Mucosa of descending colon (tissue), 3 donors: ENCODE measurements around the gene DMC1. TPM values are rescaled to one million over a fixed set of nuclear protein-coding genes. Genes with fewer than 3 reads are reported as not detected.

ENCODE experiments used
- ATAC-seq: fragments of 200-7000 bp; cut with Tn5 transposase; one replicate; pipeline ENCODE4 v1.9.1; 2020; ENCODE audit warnings: mild to moderate bottlenecking, moderate library complexity
- DNase-seq, 3 donors: peaks; one replicate each; pipeline ENCODE4 v3.0.0-alpha.2; 2020
- H3K36me3 ChIP-seq: fragments of 200-600 bp; one replicate; pipeline ENCODE4 v1.8.0; 2021; ENCODE audit warnings: low read depth, mild to moderate bottlenecking
- H3K4me1 ChIP-seq: fragments of 200-600 bp; one replicate; pipeline ENCODE4 v1.8.0; 2021; ENCODE audit warnings: low read depth, mild to moderate bottlenecking
- H3K4me3 ChIP-seq: fragments of 200-600 bp; one replicate; pipeline ENCODE4 v1.8.0; 2021; ENCODE audit warnings: mild to moderate bottlenecking
- H3K9me3 ChIP-seq: fragments of 200-600 bp; one replicate; pipeline ENCODE4 v1.8.0; 2021; ENCODE audit warnings: mild to moderate bottlenecking
- CTCF ChIP-seq: fragments of 200-600 bp; IDR thresholded peaks from one replicate; pipeline ENCODE4 v1.8.0; 2022; ENCODE audit warnings: antibody characterized with exemption, mild to moderate bottlenecking
- intact Hi-C, 2 donors: fragments of 100-400 bp; cut with DNase I in 1 of 2; cut with micrococcal nuclease in 1 of 2; formaldehyde crosslinking; loops; one replicate each; pipeline versions ENCODE4 v1.11.0 to v1.11.1; 2022; cut with DNase I, micrococcal nuclease
- total RNA-seq, 3 donors: library from RNA; stranded (reverse); fragmentation: NEBNext Ultra II Directional in 2 of 3; extraction: Animal tissue kit (Norgen Biotek cat#: 25700) in 2 of 3; gene quantifications; one replicate each; pipeline versions ENCODE4 v1.2.1 to v1.2.4, GENCODE V29; 2021 to 2023
- donor health status: DM: no; HTN: no; CAD: no; lungs with moderate emphysema.
- donor health status: DM: no; HTN: no; CAD: no.
- donor health status: DM: no; HTN: yes; CAD: no.

Gene DMC1
- total RNA-seq, 3 donors from 2014 or later, result 1.3 to 1.8 (median 1.7) TPM

- ATAC-seq (no peak), DNase-seq (no peak)
- TF ChIP-seq CTCF, result no peak
- no peaks in the 10 kb centered on the region for H3K9me3 ChIP-seq
- no peaks in the 10 kb centered on the region for H3K36me3 ChIP-seq
- intact Hi-C loops, result no loop called here
- H3K4me1 ChIP-seq, result peaks cover 3% of the 10 kb centered on the region
- no peak overlapping the region for H3K4me3 ChIP-seq
These were observed 5.3 kb downstream of the DMC1 start for GRCh38 chr22:38564669-38565068.

GRCh38 chr22:38554281-38554680 lies 15.7 kb downstream of the DMC1 start:
- Histone ChIP-seq H3K4me1 (peaks cover 4% of the 10 kb centered on the region), H3K9me3 (no peaks in the 10 kb centered on the region), H3K36me3 (no peaks in the 10 kb centered on the region), H3K4me3 (no peak overlapping the region)
- DNase-seq (no peak), ATAC-seq (no peak)
- intact Hi-C loops, result no loop called here
- no peak for TF ChIP-seq CTCF

GRCh38 chr22:38549101-38549894 lies 20.7 kb downstream of the DMC1 start:
- ATAC-seq (no peak), DNase-seq (no peak)
- TF ChIP-seq CTCF, result no peak
- Histone ChIP-seq H3K4me1 (peaks cover 4% of the 10 kb centered on the region), H3K9me3 (peaks cover 6% of the 10 kb centered on the region), H3K36me3 (no peaks in the 10 kb centered on the region), H3K4me3 (no peak overlapping the region)
- intact Hi-C loops, result no loop called here

- intact Hi-C loops, result no loop called here
- Histone ChIP-seq H3K4me3 (no peak overlapping the region), H3K4me1 (no peaks in the 10 kb centered on the region), H3K9me3 (peaks cover 16% of the 10 kb centered on the region), H3K36me3 (no peaks in the 10 kb centered on the region)
- no peak for DNase-seq
- TF ChIP-seq CTCF, result no peak
- no peak for ATAC-seq
These were observed 29.3 kb downstream of the DMC1 start for GRCh38 chr22:38540701-38541100.

GRCh38 chr22:38531251-38531938 lies 38.6 kb downstream of the DMC1 start:
- DNase-seq (no peak), ATAC-seq (no peak)
- H3K36me3 ChIP-seq, result no peaks in the 10 kb centered on the region
- intact Hi-C loops, result no loop called here
- TF ChIP-seq CTCF, result no peak
- H3K4me3 ChIP-seq, result no peak overlapping the region
- H3K4me1 ChIP-seq, result no peaks in the 10 kb centered on the region
- H3K9me3 ChIP-seq, result no peaks in the 10 kb centered on the region
